Skin epidermis (tissue), 12 donors: ENCODE measurements around the gene METRNL.
"Not testable (repeated sequence)": the region's sequence is repeated elsewhere in the genome, so short reads cannot be mapped to it uniquely, and the experiment has no call there.

Experiments
- H3K27ac ChIP-seq, 21 experiments: fragments of 200-600 bp; sonication (generic) in 11 of 21; one replicate each; pipeline ENCODE4 v1.5.0; 2020; ENCODE audit warnings: mild to moderate bottlenecking in 3 of 21, inconsistent platforms in 2 of 21, moderate library complexity in 2 of 21
- H3K4me3 ChIP-seq, 7 experiments: fragments of 200-600 bp; sonication (generic) in 2 of 7; one replicate each; pipeline ENCODE4 v1.5.0; 2020; ENCODE audit warnings: inconsistent platforms in 2 of 7, mild to moderate bottlenecking in 2 of 7, moderate library complexity in 1 of 7

The METRNL gene

GRCh38 chr17:83051396-83052240 is 27.8 kb upstream of the METRNL start:
- Histone ChIP-seq H3K27ac (peak overlapping the region; percentile 37 to 94 (median 89)), H3K4me3 (peak overlapping the region; percentile 52 to 79 (median 62))

- H3K4me3 ChIP-seq, result peak overlapping the region; percentile 4 to 76 (median 52)
- peak overlapping the region in 20 of 21 experiments; percentile 61 to 94 (median 88) for H3K27ac ChIP-seq
These were observed 27.2 kb upstream of the METRNL start for GRCh38 chr17:83052241-83052564.

GRCh38 chr17:83053021-83053681 is 26.3 kb upstream of the METRNL start:
- Histone ChIP-seq H3K27ac (peak overlapping the region in 18 of 21 experiments; percentile 42 to 94 (median 78)), H3K4me3 (no peak overlapping the region)

GRCh38 chr17:83053739-83054451 is 25.5 kb upstream of the METRNL start:
- H3K27ac ChIP-seq, result peak overlapping the region in 18 of 21 experiments; percentile 42 to 94 (median 71)
- H3K4me3 ChIP-seq, result no peak overlapping the region

DNA sequence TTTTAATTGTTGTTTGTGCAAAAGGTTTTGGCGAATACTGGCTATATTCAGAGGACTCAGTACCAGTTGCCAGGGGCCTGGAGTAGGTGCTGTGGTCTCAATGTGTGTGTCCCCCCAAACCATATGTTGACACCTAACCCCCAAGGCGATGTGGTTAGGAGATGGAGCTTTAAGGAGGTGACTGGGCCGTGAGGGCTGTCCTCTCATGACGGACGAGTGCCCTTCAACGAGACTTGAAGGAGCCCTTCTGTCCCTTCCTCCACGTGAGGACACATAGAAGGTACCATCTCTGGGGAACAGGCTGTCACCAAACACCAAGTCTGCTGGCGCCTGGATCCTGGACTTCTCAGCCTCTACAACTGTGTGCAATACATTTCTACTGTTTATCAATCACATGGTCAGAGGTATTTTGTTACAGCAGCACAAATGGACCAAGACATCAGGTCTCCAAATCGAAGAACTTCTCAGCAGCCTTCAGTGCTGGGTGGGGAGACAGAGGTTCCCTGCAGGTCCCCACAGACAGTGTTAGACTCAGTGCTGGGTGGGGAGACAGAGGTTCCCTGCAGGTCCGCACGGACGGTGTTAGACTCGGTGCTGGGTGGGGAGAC is 24.8 kb upstream of the METRNL start:
- H3K27ac ChIP-seq, result peak overlapping the region in 10 of 21 experiments; percentile 22 to 94 (median 61)

DNA sequence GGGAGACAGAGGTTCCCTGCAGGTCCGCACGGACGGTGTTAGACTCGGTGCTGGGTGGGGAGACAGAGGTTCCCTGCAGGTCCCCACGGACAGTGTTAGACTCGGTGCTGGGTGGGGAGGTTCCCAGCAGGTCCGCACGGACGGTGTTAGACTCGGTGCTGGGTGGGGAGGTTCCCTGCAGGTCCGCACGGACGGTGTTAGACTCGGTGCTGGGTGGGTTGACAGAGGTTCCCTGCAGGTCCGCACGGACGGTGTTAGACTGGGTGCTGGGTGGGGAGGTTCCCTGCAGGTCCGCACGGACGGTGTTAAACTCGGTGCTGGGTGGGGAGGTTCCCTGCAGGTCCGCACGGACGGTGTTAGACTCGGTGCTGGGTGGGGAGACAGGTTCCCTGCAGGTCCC is 24.2 kb upstream of the METRNL start:
- H3K27ac ChIP-seq, H3K4me3 ChIP-seq: not testable (repeated sequence)

More for the DNA sequence above, 24.8 kb upstream of the METRNL start:
- H3K4me3 ChIP-seq, result no peak overlapping the region

- Histone ChIP-seq H3K4me3 (no peak overlapping the region), H3K27ac (peak overlapping the region in 2 of 21 experiments; percentile 22 to 25)
These were observed 23.4 kb upstream of the METRNL start for GRCh38 chr17:83055911-83056582.

DNA sequence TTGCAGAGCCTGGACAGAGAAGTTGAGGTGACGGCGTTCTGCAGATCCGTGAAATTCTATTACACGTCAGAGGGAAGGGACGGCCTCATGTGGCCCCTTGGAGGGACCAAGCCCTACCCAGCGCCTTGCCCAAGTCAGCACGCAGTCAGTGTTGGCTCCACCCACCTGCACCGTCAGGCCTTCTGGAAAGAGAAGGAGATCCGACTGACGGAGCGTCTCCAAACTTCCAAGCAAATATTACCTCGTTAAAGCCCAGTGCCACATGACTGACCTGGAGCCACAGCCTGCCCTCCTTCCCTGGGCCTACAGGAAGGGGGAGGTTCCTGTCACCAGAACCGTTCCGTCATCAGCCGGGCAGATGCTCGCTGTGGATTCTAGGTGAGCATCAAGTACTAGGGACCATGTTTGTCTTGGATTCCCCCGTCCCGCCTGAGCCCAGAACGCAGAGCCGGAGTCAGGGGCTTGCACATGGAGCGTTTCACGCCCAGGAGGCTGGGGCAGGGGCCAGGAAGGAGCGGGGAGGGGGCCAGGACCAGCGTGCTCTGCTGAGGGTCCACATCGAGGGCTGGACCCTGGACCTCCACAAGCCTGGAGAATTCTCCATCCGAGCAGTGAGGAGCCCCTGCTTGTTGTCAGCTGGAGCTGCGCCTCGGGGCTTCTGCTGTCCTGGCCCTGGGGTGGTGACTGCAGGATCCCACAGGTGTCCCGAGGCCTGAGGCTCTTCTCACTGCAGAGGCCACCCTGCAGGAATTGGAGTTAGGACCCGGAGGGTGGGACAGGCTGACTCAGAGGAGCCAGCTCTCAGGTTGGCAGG is 22.6 kb upstream of the METRNL start:
- no peak overlapping the region for H3K4me3 ChIP-seq
- peak overlapping the region in 2 of 21 experiments; percentile 22 to 25 for H3K27ac ChIP-seq

DNA sequence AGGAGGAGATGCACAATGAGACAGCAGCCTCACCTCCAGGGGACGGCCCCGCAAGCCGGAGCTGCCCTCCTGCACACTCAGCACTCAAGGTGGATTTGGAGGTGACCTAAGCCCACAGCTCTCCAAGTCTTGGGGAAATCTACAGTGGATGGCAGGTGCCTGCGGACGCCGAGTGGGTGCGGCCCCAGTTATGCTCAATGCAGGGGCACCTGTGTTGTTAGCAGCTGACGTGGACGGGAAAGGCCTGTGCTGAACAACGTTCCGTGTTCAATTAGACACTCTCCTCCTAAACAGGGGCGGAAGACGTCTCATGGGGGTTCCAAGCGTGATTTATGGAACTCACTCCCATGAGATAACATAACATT is 22.0 kb upstream of the METRNL start:
- Histone ChIP-seq H3K27ac (no peak overlapping the region), H3K4me3 (no peak overlapping the region)

DNA sequence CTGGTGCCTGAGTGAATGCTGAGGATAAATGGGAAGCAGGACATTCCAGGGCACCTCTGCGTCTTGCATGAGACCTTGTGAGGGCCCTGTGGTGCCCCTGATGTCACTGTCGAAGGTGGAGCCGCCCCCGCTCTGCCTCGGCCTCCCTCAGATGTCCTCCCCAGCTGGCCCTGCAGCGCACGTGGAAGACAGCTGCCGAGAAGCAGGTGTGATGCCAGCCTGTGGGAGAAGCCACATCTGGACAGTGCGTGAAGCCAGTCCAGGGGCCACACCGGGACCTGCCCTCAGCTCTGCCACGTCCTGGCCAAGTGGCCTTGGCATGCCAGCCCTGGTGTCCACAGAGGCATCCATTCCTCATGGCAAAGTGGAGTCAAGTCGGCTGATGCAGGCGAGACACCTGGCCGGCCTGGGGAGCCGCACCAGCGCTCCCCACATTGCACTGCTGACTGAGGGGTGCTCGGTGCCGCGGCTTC is 21.6 kb upstream of the METRNL start:
- H3K27ac ChIP-seq, result no peak overlapping the region

DNA sequence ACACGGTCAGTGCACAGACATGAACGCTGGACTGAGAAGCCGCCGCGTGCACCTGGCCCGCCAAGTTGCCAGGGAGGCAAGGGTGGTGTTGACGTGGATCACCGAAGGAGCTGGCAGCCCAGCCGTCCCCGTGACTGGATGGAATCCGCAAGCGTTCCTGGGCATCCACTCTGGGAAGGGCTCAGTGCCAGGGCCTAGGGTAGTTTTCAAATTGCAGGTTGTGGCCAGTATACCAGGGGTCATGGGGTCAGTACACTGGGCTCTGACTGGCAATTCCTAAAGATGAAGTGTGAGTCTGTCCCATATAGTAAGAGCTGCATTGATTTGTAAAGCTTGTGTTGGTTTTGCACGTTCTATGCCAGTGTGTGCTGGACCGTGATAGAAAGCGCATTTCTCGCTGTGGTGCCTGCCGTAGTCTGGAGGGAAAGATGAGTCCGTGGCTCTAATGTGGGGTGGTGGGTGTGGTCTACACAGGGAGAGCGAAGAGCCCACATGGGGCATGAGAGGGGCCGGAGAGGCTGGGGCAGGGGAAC is 21.1 kb upstream of the METRNL start:
- Histone ChIP-seq H3K4me3 (no peak overlapping the region), H3K27ac (no peak overlapping the region)

More for the DNA sequence above, 21.6 kb upstream of the METRNL start:
- H3K4me3 ChIP-seq, result no peak overlapping the region

DNA sequence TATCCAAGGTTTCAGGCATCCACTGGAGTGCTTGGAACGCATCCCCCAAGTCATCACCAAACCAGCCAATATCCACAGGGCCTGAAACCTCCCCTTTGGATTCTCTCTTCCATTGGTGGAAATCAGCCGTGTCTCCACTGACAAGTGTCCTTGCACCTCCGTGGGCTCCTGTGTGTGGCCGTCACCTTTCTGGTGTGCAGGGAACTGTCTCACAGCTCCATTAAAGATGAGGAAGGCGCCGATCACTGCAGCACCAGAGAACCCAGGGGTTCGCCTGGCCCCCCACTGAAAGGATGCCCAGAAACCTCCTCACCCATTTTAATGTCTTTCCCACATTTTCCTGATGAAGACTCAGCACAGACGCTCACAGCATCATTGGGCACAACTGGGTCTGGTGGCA is 17.8 kb upstream of the METRNL start:
- no peak overlapping the region for H3K4me3 ChIP-seq
- H3K27ac ChIP-seq, result no peak overlapping the region

DNA sequence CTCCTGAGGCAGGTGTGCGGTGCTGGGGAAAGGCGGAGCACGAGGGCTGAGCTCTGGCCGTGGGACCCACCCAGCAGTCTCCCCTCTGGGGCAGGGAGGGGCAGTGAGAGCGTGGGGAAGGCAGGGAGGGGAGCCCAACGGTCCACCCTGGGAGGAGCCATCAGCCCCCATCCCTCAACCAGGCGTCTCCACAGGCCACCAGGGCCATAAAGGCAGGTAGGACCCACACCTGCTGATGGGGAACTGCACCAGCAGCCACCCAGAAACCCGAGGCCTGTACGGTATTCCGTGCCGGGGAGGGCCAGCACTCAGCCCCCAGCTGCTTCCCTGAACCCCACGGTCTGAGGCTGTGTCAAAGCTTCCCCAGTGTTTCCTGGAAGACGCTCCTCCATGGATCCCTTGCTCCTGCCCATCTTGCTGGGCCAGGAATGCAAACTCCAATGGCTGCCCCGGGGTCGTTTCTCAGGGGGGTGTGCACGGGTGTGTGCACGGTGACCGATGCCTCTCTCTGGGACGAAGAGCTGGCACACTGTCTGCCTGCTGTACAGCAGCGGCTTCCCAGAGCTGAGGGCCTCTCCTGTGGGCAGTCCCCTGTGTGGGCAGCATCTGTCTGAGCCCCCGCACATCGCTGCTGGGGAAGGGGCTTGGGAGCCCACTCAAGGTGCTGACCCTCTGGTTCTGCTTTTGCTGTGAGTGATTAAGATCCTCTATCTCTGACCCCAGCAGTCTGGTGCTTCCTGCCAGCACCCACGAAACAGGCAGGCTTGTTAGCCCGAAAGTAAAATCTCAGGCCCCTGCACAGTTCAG is 17.2 kb upstream of the METRNL start:
- Histone ChIP-seq H3K4me3 (no peak overlapping the region), H3K27ac (peak overlapping the region in 1 of 21 experiments; percentile 72)

- Histone ChIP-seq H3K27ac (peak overlapping the region in 6 of 21 experiments; percentile 3 to 72 (median 39)), H3K4me3 (no peak overlapping the region)
These were observed 16.4 kb upstream of the METRNL start for GRCh38 chr17:83062818-83063671.

GRCh38 chr17:83064021-83064731 is 15.2 kb upstream of the METRNL start:
- Histone ChIP-seq H3K27ac (peak overlapping the region in 4 of 21 experiments; percentile 6 to 60 (median 26)), H3K4me3 (no peak overlapping the region)
